GM18508 (cell line): ENCODE data around the gene ABR.

Experiments used
- ATAC-seq: cut with Tn5 transposase; IDR thresholded peaks from one replicate; pipeline ENCODE4 v1.9.1; 2021; ENCODE audit warnings: moderate number of reproducible peaks; ENCODE audit not compliant: insufficient read depth, unreplicated experiment

ABR gene

GRCh38 chr17:1179112-1179817 lies 516 bp downstream of the ABR start:
- ATAC-seq: no peak

- no peak for ATAC-seq
Measured at GRCh38 chr17:1177016-1177700, 2.6 kb downstream of the ABR start.

DNA sequence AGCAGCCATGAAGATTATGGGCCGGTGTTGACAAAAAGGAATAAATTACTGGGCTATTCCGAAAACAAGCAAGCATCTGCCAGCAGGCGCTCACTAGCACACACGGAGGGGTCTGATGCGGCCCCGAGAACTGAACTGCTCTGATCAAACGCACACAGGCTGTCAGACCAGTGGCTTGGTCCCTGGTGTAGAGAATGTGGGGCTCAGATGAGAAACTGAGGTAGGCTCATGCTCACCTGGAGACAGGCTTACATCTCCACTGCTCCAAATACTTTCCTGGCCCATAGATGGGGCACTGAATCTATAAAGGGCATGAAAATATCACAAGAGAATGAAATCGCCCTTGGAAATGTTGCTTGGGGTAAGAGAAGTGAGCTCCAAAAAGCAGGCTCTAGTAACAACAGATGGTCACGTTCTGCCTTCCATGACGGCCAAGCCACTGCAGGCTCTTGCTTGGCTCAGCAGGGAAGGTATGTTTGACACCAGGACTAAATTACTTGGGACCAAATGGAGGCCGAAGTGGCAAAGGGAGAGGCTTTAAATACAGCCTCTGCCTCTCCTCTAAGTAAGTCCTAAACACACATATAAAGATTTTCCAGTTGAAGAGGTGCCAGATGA lies 5.4 kb downstream of the ABR start:
- ATAC-seq: no peak

- ATAC-seq: no peak
Measured at GRCh38 chr17:1173432-1174262, 6.1 kb downstream of the ABR start.

- ATAC-seq: no peak
Measured at GRCh38 chr17:1171953-1172352, 7.8 kb downstream of the ABR start.

- ATAC-seq: no peak
Measured at GRCh38 chr17:1170739-1171138, 9.0 kb downstream of the ABR start.

GRCh38 chr17:1169929-1170312 lies 9.9 kb downstream of the ABR start:
- no peak for ATAC-seq

DNA sequence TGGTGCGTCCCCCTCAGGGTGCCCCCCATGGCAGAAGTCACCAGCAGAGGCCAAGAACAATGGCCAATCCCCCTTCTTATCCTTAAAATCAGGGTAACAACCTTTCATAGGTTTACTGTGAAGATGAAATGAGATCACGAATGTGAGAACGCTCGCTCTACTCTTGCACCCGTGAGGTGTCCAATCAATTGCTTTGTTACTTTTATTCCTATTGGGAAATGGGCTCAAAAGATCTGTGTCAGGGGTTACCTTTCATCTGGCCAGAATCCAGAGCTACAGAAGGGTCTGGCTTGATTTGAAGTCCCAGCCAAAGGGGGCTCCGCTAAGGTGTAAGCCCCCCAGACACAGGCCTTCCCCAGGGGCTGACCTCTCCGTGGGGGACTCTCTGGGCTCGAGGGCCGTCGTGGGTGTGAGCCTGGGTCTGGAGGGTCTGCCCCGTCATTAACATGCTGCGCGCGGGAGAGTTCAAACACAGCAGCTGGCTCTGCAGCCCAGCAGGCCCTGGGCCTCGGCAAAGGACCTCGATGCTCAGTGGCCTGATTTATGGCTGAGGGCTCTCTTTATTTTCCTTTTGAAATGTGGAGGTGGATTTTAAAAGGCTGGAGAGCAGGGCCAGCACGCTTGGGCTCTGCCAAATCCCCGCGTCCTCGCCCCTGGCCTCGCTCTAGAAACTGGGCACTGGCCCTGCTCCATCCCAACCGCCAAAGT lies 10.4 kb downstream of the ABR start:
- ATAC-seq: no peak

DNA sequence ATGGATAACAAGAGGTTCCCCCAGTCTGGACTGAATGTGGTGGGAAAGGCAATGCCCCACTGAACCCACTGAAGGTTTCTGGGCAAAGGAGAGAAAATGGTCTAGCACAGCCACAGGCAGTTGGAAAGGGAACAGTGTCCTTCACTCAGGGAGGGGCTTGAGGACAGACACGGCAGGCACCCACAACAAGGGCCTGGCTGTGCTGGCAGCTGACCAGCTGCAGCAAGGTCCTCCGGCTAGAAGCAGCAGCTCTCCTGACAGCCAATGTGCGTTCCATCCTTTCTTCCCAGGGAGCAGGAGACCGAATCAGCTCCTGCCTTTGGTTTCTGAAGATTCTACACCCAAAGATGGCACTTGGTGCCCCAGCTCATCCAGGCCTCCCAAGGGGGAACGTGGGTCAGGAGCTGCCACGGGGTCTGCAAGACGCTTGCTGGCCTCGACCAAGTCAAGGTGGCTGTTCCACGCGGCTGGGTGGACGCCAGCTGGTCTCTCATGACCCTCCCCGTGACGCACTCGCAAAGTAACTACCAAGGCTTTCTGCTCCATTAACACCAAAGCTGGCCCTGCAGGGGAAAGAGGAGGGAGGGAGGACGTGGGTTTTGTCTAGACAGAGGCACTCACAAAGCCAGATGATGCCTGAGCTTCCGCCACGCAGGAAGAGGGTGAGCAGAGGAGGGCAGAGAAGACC lies 11.1 kb downstream of the ABR start:
- ATAC-seq: no peak

- no peak for ATAC-seq
Measured at GRCh38 chr17:1166276-1166675, 13.5 kb downstream of the ABR start.

DNA sequence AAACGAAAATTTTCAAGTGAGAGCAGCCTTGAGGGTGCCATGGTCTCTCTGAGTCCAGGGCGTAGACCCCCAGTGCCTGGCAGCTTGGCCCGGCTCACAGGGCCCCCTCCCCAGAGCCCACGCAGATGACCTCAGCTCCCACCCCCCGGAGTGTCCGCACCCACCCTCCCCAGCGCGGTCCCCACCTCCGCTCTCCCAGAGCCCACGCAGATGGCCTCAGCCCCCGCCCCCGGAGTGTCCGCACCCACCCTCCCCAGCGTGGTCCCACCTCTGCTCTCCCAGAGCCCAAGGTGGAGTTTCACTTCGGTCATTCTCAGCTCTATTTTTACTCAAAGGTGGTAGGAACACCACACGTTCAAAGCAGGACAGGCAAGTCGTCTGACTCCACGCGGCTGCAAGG lies 13.9 kb downstream of the ABR start:
- ATAC-seq: no peak

DNA sequence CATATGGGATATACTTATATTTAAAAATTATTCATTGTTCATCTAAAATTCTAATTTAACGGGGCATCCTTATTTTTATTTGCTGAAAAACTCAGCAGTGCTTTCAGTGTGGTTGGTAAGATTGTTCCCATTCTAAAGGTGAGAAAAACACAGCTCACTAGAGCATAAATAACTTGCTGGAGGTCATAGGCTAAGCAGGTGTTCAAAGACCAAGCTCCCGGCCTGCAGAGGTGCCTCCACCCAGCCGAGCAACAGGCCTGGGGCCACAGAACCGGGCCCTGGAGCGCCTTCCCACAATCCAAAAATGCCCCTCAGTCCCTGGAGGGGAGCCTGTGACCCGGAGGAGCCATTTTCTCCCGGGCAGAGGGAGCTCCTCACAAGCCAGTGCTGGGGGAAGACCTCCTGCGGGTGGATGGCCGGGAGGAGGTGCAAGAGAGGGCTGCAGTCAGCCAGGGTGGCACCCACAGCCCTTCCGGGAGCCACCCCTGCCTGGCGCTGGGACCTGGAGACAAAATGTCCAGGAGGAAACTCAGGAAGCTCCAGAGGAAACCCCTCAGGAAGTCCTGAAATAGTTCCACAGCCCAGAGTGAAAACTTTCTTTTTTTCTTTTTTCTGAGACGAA lies 14.7 kb downstream of the ABR start:
- no peak for ATAC-seq

DNA sequence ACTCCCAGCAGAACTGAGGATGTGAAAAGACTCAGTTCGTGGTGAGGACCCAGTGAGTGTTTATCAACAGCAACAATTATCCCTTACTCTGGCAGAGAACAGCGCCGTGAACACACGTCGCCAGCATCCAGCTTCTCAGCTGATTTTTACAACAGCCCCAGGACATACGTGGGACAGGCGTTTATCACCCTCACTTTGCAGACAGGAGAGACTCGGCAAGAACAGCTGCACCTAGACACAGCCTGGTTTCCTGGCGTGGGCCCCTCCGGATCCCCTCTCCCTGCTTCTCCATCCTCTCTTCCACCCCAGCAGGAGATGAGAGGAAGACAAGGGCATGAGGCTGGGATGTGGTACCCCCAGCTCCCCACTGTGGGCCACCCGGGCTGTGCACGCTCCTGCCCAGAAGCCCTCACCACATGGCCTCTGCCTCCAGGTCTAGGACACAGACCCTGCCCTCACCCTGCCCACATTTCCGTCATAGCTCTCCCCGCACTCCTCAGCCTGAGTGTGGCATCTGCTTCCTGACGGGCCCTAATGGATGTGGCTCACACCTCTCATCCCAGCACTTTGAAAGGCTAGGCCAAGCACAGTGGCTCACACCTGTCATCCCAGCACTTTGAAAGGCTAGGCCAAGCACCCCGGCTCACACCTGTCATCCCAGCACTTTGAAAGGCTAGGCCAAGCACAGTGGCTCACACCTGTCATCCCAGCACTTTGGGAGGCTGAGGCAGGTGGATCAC lies 17.5 kb downstream of the ABR start:
- no peak for ATAC-seq

DNA sequence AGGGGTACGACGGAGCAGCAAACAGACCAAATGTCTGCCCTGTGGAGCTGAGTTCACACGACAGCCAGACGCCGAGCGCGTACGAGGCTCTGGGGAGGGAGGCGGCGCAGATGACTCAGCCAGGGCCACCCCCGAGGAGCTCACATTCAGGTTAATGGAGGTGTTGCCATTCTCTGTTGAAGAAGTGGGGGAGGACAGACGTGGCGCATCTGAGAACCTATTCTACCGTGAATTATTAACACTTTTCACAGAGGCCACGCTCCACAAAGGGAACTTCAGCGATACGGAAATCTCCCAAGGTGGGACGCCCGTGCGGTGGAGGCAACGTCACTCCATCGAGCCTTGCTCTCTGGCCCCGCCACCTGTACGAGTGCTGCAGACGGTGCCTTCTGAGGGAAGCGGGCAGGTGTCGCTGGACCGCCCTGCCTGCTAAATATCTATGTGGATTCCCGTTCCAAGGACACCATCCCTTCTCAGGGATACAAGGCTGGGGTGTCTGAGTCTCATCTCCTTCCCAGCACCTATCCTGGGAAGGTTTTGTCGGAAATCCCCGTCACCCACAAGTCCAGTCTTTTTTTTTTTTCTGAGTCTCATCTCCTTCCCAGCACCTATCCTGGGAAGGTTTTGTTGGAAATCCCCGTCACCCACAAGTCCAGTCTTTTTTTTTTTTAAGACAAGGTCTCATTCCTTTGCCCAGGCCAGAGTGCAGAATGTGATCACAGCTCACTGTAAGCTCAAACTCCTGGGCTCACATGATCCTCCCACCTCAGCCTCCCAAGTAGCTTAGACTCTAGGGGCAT lies 19.0 kb downstream of the ABR start:
- no peak for ATAC-seq

- ATAC-seq: no peak
Measured at GRCh38 chr17:1159431-1160180, 20.2 kb downstream of the ABR start.

DNA sequence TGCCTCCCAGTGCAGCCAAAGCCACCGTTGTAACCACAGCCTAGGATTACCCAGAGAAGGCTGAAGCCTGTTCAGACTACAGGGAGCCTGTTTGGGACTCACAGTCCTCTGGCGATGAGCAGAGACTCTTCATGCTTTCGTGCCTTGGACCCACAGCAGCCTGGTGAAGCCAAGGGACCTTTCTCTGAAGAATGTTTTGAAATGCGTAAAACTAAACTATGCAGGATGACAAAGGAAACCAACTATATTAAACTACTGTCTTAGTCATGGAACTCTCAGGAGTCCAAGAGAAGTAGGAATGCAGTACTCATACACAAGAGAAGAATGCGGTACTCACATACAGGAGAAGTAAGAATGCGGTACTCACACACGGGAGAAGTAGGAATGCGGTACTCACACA lies 20.9 kb downstream of the ABR start:
- no peak for ATAC-seq

- no peak for ATAC-seq
Measured at GRCh38 chr17:1156864-1157263, 22.9 kb downstream of the ABR start.
